Stimulated activated naive CD4-positive, alpha-beta T cell treated with Interleukin-2 at 50 U/mL for 16 hours (primary cell): ENCODE measurements around the gene SDC3.

Source experiments
- DNase-seq: peaks from one replicate; lab custom pipeline; 2025; lab: John Stamatoyannopoulos, UW

The SDC3 gene

DNA sequence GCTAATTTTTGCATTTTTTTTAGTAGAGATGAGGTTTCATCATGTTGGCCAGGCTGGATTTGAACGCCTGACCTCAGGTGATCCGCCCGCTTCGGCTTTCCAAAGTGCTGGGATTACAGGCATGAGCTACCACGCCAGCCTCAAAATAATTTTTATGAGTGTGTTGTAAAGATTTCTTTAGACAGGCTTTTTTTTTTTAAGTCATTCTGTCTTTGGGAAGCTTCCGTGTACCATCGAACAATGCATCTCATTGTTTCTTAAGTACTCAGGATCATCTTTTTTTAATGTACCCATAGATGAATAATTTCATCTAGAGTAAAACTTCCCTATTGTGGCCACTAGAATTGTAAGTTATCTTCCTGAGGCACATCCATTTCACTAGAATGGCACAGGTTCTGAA, 19.6 kb upstream of the SDC3 start:
- no peak for DNase-seq

DNA sequence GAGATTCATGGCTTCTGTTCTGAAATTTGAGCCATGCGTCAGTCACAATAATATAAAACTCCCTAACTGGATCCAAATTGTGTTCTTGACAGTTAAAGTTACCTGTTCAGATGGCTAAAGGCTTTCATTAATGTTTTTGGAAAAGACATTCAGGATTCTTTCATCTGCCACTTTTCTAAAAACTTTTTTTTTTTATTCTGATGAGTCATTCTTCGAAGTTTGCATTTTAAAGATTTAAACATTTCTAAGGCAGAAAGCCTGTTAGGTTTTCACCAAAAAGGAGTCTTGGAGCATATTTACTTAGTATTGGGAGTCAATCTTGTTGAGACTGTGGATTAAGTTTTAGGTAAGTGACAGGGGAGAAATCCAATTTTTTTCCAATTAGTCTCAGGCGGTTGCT, 18.9 kb upstream of the SDC3 start:
- no peak for DNase-seq

- DNase-seq: no peak
These were observed 15.0 kb upstream of the SDC3 start for GRCh38 chr1:30923597-30923996.

- no peak for DNase-seq
These were observed 12.3 kb upstream of the SDC3 start for GRCh38 chr1:30920827-30921226.

DNA sequence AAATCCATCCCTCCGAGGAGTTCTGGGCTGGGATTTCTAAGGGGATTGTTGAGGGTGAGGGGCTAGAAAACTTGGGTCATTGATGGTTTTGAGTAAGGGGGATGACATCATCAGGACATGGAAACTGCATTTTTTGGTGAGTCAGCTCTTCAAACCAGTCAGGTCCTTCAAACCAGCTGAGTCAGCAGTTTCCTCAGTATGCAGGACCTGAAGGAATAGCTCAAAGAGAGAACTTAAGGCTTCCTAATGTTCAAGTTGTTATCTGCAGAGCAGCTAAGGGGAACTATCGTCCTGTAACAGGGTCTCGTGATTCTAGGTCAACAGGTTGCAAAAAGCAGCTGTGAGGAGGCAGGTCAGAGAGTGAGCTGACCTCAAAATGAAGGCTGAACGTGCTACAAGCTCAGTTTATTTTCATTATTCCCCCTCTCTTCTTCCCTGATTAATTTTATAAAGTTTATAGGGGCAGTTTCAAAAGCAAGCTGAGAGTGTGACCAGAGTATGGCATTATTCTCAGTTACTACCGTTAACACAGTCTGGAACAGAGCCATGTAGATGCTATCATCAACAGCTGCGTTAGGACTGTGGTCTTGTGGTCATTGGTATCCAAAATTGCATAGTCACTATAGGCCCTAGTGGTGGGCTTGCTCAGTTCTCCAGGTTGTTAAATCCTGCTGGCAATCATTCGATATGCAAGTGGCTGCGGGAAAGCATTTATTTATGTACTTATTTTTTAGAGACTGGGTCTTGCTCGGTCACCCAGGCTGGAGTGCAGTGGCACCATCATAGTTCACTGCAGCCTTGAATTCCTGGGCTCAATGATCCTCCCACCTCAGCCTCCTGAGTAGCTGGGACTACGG, 10.7 kb upstream of the SDC3 start:
- no peak for DNase-seq

GRCh38 chr1:30916296-30916695, 7.7 kb upstream of the SDC3 start:
- no peak for DNase-seq

- no peak for DNase-seq
These were observed 7.1 kb upstream of the SDC3 start for GRCh38 chr1:30915491-30916230.

DNA sequence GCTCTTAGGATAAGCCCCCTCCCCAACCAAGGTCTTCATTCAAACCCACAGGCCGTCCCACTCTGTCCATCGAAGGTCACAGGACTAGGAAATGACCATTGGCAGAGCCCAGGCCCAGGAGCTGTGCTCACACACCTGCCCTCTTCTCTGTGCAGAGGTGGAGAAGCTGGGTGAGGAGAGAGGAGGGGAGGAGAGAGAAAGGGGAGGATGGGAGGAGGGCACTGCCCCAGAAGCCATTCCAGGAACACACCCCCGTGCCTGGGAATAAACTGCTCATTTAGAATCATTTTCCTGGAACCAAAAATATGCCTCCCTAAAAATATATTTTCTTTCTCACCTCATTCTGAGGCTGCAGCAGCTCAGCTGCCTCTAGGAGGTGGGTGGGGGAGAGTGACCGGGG, 6.4 kb upstream of the SDC3 start:
- no peak for DNase-seq

DNA sequence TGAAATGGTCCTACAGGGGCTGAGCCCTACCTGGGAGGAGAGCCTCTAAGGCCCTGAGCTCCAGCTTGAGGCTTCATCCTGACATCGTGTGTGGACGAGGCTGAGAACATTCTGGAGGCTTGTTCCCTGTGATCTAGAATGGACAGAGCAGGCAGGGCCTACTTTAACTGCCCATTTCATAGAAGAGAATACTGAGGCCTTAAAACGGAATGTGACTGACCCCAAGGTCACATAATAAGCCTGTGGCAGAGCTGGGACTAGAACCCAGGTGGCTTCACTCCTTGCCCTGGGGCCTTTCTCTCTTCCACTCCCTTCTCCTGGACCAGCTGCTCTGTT, 6.0 kb upstream of the SDC3 start:
- no peak for DNase-seq

DNA sequence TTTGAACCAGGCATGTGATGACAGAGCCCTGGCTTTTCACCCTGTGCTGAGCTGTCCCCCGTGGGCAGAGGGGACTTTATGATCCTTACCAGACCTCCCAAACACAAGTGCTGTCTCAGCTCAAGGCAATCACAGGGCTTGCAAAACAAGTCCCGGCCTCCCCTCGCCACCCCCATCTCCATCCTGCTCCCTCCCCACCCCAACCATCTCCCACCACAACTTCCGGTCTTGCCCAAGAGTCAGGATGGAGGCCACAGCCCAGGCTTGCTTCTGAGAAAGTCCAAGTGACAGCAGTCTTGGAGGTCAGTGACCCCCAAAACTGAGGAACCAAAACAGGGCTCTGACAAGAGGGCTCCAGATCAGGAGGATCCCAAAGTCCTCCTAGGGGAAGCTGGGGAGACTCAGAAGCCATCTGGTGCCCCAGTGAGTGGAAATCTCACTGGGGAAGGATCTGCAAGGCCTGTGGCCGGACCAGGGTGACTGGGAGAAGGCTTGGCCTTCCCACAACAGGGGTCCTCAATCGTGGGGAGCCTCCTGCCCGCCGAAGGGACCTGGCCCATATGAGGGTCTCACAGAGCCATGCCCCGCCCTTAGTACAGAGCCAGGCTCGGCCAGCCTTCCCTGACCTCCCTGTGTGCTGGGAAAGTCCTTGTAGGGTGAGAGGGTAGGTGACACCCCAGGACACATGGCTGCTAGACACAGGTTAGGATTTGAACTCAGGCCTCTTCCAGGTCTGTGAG, 4.5 kb upstream of the SDC3 start:
- DNase-seq: no peak

GRCh38 chr1:30912224-30912623, 3.7 kb upstream of the SDC3 start:
- DNase-seq: no peak

GRCh38 chr1:30911059-30911954, 2.7 kb upstream of the SDC3 start:
- peak; percentile 34 for DNase-seq

DNA sequence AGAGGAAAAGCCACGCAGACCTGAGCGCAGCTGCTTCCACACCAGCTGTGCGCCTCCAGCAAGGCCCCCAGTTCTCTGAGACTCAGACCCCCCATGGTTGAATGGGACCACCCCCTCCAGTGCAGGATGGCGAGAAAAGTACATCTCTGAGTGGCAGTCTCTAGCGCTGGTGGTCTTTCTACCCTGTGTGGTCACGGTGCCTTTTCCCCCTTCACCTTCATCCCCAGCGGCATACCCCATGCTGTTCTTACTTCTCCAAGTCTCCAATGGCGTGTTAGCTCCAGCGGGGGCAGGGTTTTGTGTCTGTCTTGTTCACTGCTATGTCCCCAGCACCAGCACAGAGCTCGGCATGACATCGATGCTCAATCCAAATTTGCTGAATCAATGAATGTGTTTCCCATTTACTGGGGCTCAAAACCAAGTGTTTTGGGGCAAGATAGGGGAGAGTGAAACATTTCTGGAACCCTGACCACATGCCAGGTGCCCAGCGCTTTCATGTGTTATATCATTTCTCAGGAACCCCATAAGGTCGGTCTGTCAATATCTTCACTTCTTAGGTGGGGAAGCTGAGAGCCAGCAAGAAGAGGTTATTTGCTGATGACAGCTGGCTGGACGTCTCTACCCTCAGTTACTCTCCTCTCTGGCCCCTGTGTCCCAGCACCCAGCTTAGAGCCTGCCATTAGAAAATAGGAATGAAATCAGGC, 959 bp upstream of the SDC3 start:
- DNase-seq: no peak

DNA sequence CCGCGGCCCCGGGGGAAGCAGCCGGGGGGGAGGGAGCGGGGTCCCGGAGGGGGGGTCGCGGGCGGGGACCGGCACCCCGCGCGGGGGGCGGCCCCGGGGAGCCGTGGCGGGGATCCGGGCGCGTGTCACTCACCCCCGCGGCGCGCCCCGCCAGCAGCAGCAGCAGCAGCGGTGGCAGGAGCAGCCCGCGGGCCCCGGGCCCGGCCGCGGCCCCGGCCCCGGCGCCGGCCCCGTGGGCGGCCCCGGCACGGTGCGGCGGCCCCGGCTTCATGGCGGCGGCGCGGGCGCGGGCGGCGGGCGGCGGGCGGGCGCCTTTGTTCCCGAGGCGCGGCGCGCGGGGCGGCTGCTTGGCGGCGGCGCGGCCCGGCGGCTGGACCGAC, 252 bp downstream of the SDC3 start:
- DNase-seq: no peak

- DNase-seq: no peak
These were observed 860 bp downstream of the SDC3 start for GRCh38 chr1:30907481-30908315.

- DNase-seq: no peak
These were observed 1.7 kb downstream of the SDC3 start for GRCh38 chr1:30906631-30907441.

- no peak for DNase-seq
These were observed 2.5 kb downstream of the SDC3 start for GRCh38 chr1:30905916-30906620.

GRCh38 chr1:30905403-30905802, 3.2 kb downstream of the SDC3 start:
- DNase-seq: no peak

GRCh38 chr1:30904962-30905335, 3.6 kb downstream of the SDC3 start:
- DNase-seq: no peak
